Measurements from ENCODE around the gene PRELP.

PRELP gene

GRCh38 chr1:203467550-203467921 lies 8.1 kb upstream of the PRELP start:
- H3K4me3 ChIP-seq (ENCODE audit: low read length), result no peak overlapping the region
- TF ChIP-seq CTCF (conservative IDR thresholded peaks at IDR 0.05; ENCODE audit: low read depth, low read length), result no peak
- DNase-seq (ENCODE audit: low read depth), result peak; percentile 36

DNA sequence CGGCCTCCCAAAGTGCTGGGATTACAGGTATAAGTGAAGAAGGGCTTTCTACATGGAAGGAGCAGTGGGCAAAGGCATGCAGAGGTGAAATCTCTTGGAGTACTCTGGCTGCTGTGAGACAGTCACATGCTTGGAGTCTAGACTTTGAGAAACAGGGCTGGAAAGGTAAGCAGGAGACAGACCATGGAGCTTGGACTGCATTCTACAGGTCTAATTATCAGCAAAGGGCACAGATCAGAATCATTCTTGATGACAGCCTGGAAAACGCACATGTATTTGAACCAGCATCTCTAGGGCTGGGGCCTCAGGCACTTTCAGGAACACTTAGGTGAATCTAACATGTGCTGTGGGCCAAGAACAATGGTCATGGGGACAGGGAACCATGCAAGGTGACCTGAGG lies 7.3 kb upstream of the PRELP start:
- no peak overlapping the region for H3K4me3 ChIP-seq (ENCODE audit: low read length)
- DNase-seq (ENCODE audit: low read depth), result no peak
- TF ChIP-seq CTCF (conservative IDR thresholded peaks at IDR 0.05; ENCODE audit: low read depth, low read length), result no peak

DNA sequence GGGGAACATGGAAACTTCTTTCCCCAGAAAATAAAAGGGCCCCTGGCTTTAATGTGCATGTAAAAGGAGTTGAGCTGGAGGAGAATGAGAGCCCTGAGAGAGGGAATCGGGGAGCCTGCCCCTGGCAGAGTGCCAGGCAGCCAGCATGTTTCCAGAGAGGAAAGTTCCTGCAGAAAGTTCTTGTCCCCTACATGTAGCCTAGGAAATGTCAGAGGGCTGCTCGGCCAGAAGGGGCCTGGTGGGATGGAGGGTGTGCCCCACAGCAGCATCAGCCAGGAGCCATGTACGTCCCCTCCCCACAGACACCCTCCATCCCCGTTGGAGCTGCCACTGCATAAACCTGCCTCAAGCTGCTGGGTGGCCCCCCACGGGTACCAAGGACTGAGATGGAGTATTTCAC lies 5.4 kb upstream of the PRELP start:
- no peak for TF ChIP-seq CTCF (conservative IDR thresholded peaks at IDR 0.05; ENCODE audit: low read depth, low read length)
- H3K4me3 ChIP-seq (ENCODE audit: low read length), result no peak overlapping the region
- no peak for DNase-seq (ENCODE audit: low read depth)

DNA sequence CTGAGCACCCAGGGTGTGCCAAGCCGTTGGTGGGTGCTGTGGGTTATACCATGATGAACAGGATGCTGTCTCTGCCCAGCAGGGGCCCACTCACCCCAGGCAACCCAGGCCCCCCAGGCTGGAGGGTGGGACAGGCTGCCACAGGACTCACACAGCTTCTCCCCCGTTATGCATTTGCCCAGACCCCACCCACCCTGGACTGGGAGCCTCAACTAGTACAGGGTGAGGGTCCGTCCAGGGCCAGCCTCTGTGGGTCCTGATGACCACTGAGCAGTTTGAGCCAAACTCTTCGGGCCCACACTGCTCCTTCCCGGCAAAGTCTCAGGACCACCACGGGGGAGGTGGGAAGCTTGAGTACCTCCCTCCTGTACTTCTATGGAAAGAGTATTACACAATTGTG lies 3.8 kb upstream of the PRELP start:
- DNase-seq (ENCODE audit: low read depth), result no peak
- no peak for TF ChIP-seq CTCF (conservative IDR thresholded peaks at IDR 0.05; ENCODE audit: low read depth, low read length)
- H3K4me3 ChIP-seq (ENCODE audit: low read length), result no peak overlapping the region

DNA sequence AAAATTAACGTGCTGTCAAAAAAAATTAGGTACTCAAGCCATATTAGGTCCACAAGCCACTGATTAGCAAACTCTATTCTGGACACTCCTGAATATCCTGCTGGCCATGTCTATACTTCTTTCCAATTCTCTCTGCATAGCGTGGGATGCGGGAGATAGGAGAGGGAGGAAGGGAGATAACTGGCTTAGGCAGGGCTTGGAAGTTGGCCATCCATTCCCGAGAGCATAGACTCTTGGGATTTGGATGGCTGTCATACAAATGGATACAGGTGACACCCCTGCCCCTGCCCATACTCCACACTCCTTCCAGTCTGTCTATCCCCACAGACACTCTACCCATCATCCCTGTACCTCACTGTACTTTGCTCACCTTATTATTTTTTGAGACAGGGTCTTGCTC lies 2.3 kb upstream of the PRELP start:
- no peak for DNase-seq (ENCODE audit: low read depth)
- H3K4me3 ChIP-seq (ENCODE audit: low read length), result no peak overlapping the region
- no peak for TF ChIP-seq CTCF (conservative IDR thresholded peaks at IDR 0.05; ENCODE audit: low read depth, low read length)

- no peak for TF ChIP-seq CTCF (conservative IDR thresholded peaks at IDR 0.05; ENCODE audit: low read depth, low read length)
- DNase-seq (ENCODE audit: low read depth), result no peak
- no peak overlapping the region for H3K4me3 ChIP-seq (ENCODE audit: low read length)
Measured at GRCh38 chr1:203473781-203474305, 1.8 kb upstream of the PRELP start.

DNA sequence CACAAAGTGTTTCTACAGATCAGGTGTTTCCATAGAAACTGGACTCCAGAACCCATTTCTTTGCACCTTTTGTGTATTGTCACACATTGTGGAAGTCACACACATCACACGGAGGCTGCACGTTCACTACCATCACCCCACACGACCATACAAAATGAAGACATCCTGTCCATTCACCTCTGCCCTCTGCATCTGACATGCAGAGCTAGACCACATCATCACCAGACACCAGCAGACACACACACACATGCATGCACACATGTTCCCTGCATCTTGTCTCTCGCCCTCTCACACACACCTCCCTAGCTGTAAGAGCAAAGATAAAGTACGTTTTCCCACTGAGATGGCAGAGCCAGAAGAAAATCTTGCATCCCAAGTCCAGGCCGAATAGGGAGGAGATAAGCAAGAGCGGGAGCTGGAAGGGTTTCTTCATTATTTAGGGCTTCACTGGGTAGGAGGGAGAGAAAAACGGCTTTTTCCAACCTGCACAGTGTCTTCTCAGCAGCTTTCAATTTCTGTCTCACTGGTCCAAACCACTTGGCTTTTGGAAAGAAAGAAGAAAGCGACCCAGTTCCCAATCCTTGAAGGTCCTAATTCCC lies 709 bp downstream of the PRELP start:
- no peak for DNase-seq (ENCODE audit: low read depth)
- no peak for TF ChIP-seq CTCF (conservative IDR thresholded peaks at IDR 0.05; ENCODE audit: low read depth, low read length)
- no peak overlapping the region for H3K4me3 ChIP-seq (ENCODE audit: low read length)
